A673 (cell line): ENCODE data around the gene DUOXA1. TPM values are rescaled to one million over a fixed set of nuclear protein-coding genes. Genes with fewer than 3 reads are reported as not detected.

Source experiments
- BruUV-seq: library from RNA; stranded (reverse); fragments of 400-500 nt; replicated peaks from 2 replicates; lab custom pipeline; 2021; lab: Mats Ljungman, UMichigan
- CTCF ChIA-PET: fragments of 300-600 bp; sonication (Branson Sonifier 250); formaldehyde crosslinking; loops from one replicate; lab custom pipeline; 2022; ENCODE audit warnings: antibody characterized with exemption; lab: Charles Lee
- POLR2A ChIA-PET: fragments of 300-600 bp; sonication (Branson Sonifier 250); formaldehyde crosslinking; loops from one replicate; lab custom pipeline; 2022; ENCODE audit warnings: antibody characterized with exemption; ENCODE audit not compliant: low non-redundant PET; lab: Charles Lee
- DNase-seq: peaks from one replicate; pipeline ENCODE4 v3.0.0-alpha.2; 2015; ENCODE audit warnings: low spot score
- H3K27ac ChIP-seq: fragments of 200-600 bp; sonication (generic); 2 replicates; pipeline ENCODE4 v1.5.1; 2016; ENCODE audit warnings: mixed run types, low read depth, mild to moderate bottlenecking, mixed read lengths, antibody characterized with exemption, low read length; ENCODE audit not compliant: poor library complexity, severe bottlenecking
- H3K27me3 ChIP-seq: fragments of 200-600 bp; sonication (generic); replicated peaks from 2 replicates; pipeline ENCODE4 v1.6.1; 2017; ENCODE audit warnings: mixed run types, low read depth, mild to moderate bottlenecking, mixed read lengths, antibody characterized with exemption, low read length; ENCODE audit not compliant: insufficient read depth, poor library complexity
- H3K36me3 ChIP-seq: fragments of 200-600 bp; sonication (generic); 2 replicates; pipeline ENCODE4 v1.6.1; 2016; ENCODE audit warnings: mixed run types, mild to moderate bottlenecking, mixed read lengths, antibody characterized with exemption, low read length; ENCODE audit not compliant: insufficient read depth, poor library complexity, severe bottlenecking
- H3K4me1 ChIP-seq: fragments of 200-600 bp; sonication (generic); 2 replicates; pipeline ENCODE4 v1.6.1; 2017; ENCODE audit warnings: mixed run types, mild to moderate bottlenecking, mixed read lengths, antibody characterized with exemption, low read length; ENCODE audit not compliant: insufficient read depth, poor library complexity, severe bottlenecking
- H3K4me3 ChIP-seq: fragments of 200-600 bp; sonication (generic); 2 replicates; pipeline ENCODE4 v1.5.1; 2016; ENCODE audit warnings: low read depth, mixed run types, mild to moderate bottlenecking, mixed read lengths, low read length; ENCODE audit not compliant: poor library complexity, severe bottlenecking
- H3K9me3 ChIP-seq: fragments of 200-600 bp; sonication (generic); 2 replicates; pipeline ENCODE4 v1.6.1; 2016; ENCODE audit warnings: mixed run types, low read depth, mild to moderate bottlenecking, mixed read lengths, antibody characterized with exemption, low read length; ENCODE audit not compliant: poor library complexity, severe bottlenecking
- CTCF ChIP-seq: fragments of 300-800, 200-600 bp; sonication (generic); conservative IDR thresholded peaks from 2 replicates; pipeline ENCODE4 v1.5.1; 2017; ENCODE audit warnings: low read depth, mild to moderate bottlenecking, antibody characterized with exemption, low read length, moderate library complexity, mixed read lengths
- EZH2 ChIP-seq: fragments of 200-600 bp; sonication (generic); IDR thresholded peaks from 2 replicates; pipeline ENCODE4 v1.6.1; 2017; ENCODE audit warnings: borderline replicate concordance, low read depth, mild to moderate bottlenecking, mixed read lengths, antibody characterized with exemption, low read length; ENCODE audit not compliant: poor library complexity, severe bottlenecking
- intact Hi-C: fragments of 100-400 bp; cut with micrococcal nuclease; formaldehyde crosslinking; loops from one replicate; pipeline ENCODE4 v1.10.0; 2022; ENCODE audit not compliant: unreplicated experiment
- total RNA-seq: library from RNA; stranded (reverse); gene quantifications from 2 replicates; pipeline ENCODE4 v1.2.3, GENCODE V29; 2021

The DUOXA1 gene
- total RNA-seq, 1 experiment from 2014 or later, result 0.95 TPM

- BruUV-seq, result no TSS peak
- H3K4me3 ChIP-seq, result no peak overlapping the region
- H3K4me1 ChIP-seq, result no peaks in the 10 kb centered on the region
- H3K9me3 ChIP-seq, result no peaks in the 10 kb centered on the region
- intact Hi-C loops, result no loop called here
- CTCF ChIA-PET, result no interaction called here
- H3K27me3 ChIP-seq, result no peaks in the 10 kb centered on the region
- no peak for TF ChIP-seq CTCF
- TF ChIP-seq EZH2, result no peak
- no peak for DNase-seq
- POLR2A ChIA-PET, result no interaction called here
- no peaks in the 10 kb centered on the region for H3K36me3 ChIP-seq
- no peak overlapping the region for H3K27ac ChIP-seq
Observed at GRCh38 chr15:45091576-45091975, 38.1 kb downstream of the DUOXA1 start.

- Histone ChIP-seq H3K9me3 (no peaks in the 10 kb centered on the region), H3K27ac (no peak overlapping the region), H3K4me3 (no peak overlapping the region), H3K27me3 (no peaks in the 10 kb centered on the region), H3K36me3 (no peaks in the 10 kb centered on the region), H3K4me1 (no peaks in the 10 kb centered on the region)
- intact Hi-C loops, result no loop called here
- POLR2A ChIA-PET, result no interaction called here
- no peak for DNase-seq
- BruUV-seq, result no TSS peak
- CTCF ChIA-PET, result no interaction called here
- TF ChIP-seq EZH2, result no peak
- no peak for TF ChIP-seq CTCF
Observed at GRCh38 chr15:45091161-45091560, 38.5 kb downstream of the DUOXA1 start.

- no peak for DNase-seq
- BruUV-seq, result no TSS peak
- no peak overlapping the region for H3K4me3 ChIP-seq
- no peaks in the 10 kb centered on the region for H3K9me3 ChIP-seq
- no peak overlapping the region for H3K27ac ChIP-seq
- ChIA-PET CTCF (no interaction called here), POLR2A (no interaction called here)
- intact Hi-C loops, result no loop called here
- TF ChIP-seq CTCF, result no peak
- no peak for TF ChIP-seq EZH2
- no peaks in the 10 kb centered on the region for H3K4me1 ChIP-seq
- no peaks in the 10 kb centered on the region for H3K36me3 ChIP-seq
- no peaks in the 10 kb centered on the region for H3K27me3 ChIP-seq
Observed at GRCh38 chr15:45089712-45090373, 39.8 kb downstream of the DUOXA1 start.
